ENCODE measurements around the gene DOCK3. TPM values are rescaled to one million over a fixed set of nuclear protein-coding genes. Genes with fewer than 3 reads are reported as not detected.
A peak's percentile ranks its signal among the peaks of the same experiment; 100 is the strongest.

DOCK3 gene
- total and polyA plus RNA-seq, 10 of the 15 experiments (the other 5 are each of a cell fraction or from before 2014, with no cell fraction given), result 0.02 to 0.52 (median 0.04) TPM; not detected in 5

DNA sequence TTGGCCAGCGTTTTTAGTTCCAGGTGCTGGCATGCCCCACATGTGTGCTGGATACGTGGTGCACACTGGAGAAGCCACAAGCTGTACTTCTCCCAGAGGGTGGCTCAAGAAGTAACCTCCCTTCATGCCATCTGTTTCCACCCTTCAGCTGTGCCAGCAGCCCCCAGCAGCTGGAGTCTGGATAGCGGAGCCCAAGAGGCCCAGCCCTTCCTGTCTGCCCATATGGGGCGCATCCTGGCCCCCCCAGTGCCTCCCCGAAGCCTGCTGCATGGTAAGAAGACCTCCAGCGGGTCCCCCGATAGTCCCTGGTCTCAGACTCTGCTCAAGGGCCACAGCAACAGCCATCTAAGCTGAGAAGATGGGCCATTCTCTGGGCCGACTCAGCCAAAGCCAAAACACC, 704.6 kb downstream of the DOCK3 start:
- CTCF ChIA-PET, result no interaction called here
- in situ Hi-C loops (cut with MboI) (loop anchor here (5.0 kb wide), 2 partner anchors 412 to 762 kb away; partner anchors contain the start of gene MAPKAPK3), intact Hi-C loops (cut with micrococcal nuclease; ENCODE audit: unreplicated experiment) (no loop called here)
- H3K79me2 ChIP-seq (ENCODE audit: control insufficient read depth, insufficient read depth, low read length), result peaks cover 13% of the 10 kb centered on the region
- H3K4me1 ChIP-seq (ENCODE audit: control insufficient read depth, insufficient read depth, low read length), result peaks cover 9% of the 10 kb centered on the region
- no peak for ATAC-seq
- TF ChIP-seq CHD1 (IDR thresholded peaks at IDR 0.05; ENCODE audit: low read depth, low read length) (no peak), MYB (IDR thresholded peaks at IDR 0.05; ENCODE audit: borderline replicate concordance, low read depth, low read length) (no peak), MTA2 (IDR thresholded peaks at IDR 0.05; ENCODE audit: low read depth) (no peak), ZSCAN29 (IDR thresholded peaks at IDR 0.05) (no peak), KDM1A (IDR thresholded peaks at IDR 0.05; ENCODE audit: borderline replicate concordance) (no peak), SRF (IDR thresholded peaks at IDR 0.05; ENCODE audit: low read depth in 2 of 2, low read length in 2 of 2) (peak in 1 of 2 experiments; percentile 41; a peak in 1 of 4 replicates)
- POLR2A ChIA-PET, result no interaction called here
- SMC1A ChIA-PET (ENCODE audit: uncharacterized antibody, unreplicated experiment), result no interaction called here
- no peak overlapping the region for H3K9ac ChIP-seq (ENCODE audit: control insufficient read depth, insufficient read depth, low read length)
- H2AFZ ChIP-seq (ENCODE audit: control insufficient read depth, low read depth, low read length), result no peak overlapping the region
- H4K20me1 ChIP-seq (ENCODE audit: control insufficient read depth, insufficient read depth), result no peaks in the 10 kb centered on the region
- H3K27ac ChIP-seq (ENCODE audit: control insufficient read depth, insufficient read depth), result no peak overlapping the region
- no peaks in the 10 kb centered on the region for H3K9me3 ChIP-seq (replicated peaks; ENCODE audit: control insufficient read depth, insufficient read depth, low read length)
- H3K36me3 ChIP-seq (ENCODE audit: control insufficient read depth in 2 of 2, insufficient read depth in 2 of 2, low read length in 1 of 2), result no peaks in the 10 kb centered on the region
- no peak overlapping the region for H3K4me2 ChIP-seq (ENCODE audit: control insufficient read depth, insufficient read depth)
- no peak for FAIRE-seq
- RAD21 ChIA-PET (ENCODE audit: unreplicated experiment), result no interaction called here
- no peak for DNase-seq (ENCODE audit: low read depth, low spot score)
- no TSS peak for BruUV-seq (replicated peaks)
- H3K27me3 ChIP-seq (replicated peaks in 1 of 2; ENCODE audit: control insufficient read depth in 2 of 2, insufficient read depth in 2 of 2, low read length in 1 of 2), result no peaks in the 10 kb centered on the region; a peak in 1 of 4 replicates
- no peak overlapping the region for H3K4me3 ChIP-seq
- WGBS (ENCODE audit: insufficient coverage, insufficient replicate concordance, low lambda C conversion rate, missing lambda C conversion rate), result 27% methylated on average over 8 of the region's 8 CpGs

DNA sequence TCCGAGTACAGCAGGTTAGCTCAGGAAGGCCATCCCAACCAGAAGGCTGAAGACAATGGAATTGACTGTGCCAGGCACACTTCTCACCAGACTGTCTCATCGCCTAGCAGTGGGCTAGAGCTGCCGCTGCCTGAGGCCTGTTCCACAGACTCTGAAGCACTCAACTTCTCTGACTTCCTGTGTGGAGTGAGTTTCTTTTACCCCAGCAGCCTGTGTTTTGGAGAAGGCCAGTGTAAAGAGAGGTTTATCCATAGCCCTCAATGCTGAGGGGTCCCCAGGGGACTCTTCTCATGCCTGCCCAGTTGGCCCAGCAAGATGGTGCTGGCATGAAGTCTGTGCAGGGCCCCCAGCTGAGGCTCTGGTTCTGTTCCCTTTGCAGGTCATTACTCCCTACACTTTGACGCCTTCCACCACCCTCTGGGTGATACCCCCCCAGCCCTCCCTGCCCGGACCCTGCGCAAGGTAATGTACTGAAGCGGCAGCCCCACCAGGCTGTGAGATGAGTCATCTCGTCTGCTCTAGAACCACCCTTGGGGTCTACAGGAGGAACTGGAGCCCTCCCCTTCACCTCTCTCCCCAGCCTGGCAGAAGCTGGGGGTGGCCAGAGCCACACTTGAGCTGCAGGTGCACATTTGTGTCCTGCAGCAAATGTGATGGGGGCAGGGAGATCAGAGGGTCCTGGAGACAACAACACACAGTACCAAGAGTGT, 705.2 kb downstream of the DOCK3 start:
- H3K79me2 ChIP-seq (ENCODE audit: control insufficient read depth, insufficient read depth, low read length), result peaks cover 18% of the 10 kb centered on the region
- no peak overlapping the region for H2AFZ ChIP-seq (ENCODE audit: control insufficient read depth, low read depth, low read length)
- H3K4me1 ChIP-seq (ENCODE audit: control insufficient read depth, insufficient read depth, low read length), result peaks cover 9% of the 10 kb centered on the region
- no peaks in the 10 kb centered on the region for H3K9me3 ChIP-seq (replicated peaks; ENCODE audit: control insufficient read depth, insufficient read depth, low read length)
- 58% methylated on average over 8 of the region's 8 CpGs for WGBS (ENCODE audit: insufficient coverage, insufficient replicate concordance, low lambda C conversion rate, missing lambda C conversion rate)
- ChIA-PET RAD21 (ENCODE audit: unreplicated experiment) (interaction anchor here (0.6 kb wide), 1 partner anchor 408 kb away, joined by 3 read pairs; no protein-coding TSS in a partner anchor), CTCF (no interaction called here), POLR2A (no interaction called here), SMC1A (ENCODE audit: uncharacterized antibody, unreplicated experiment) (no interaction called here)
- FAIRE-seq (no peak), DNase-seq (ENCODE audit: low read depth, low spot score) (no peak), ATAC-seq (no peak)
- in situ Hi-C loops (cut with MboI) (loop anchor here (5.0 to 10.0 kb wide), 3 partner anchors 413 to 1025 kb away; partner anchors contain the start of genes CYB561D2, MAPKAPK3, NPRL2 and TMEM115), intact Hi-C loops (cut with micrococcal nuclease; ENCODE audit: unreplicated experiment) (no loop called here)
- no peaks in the 10 kb centered on the region; a peak in 1 of 4 replicates for H3K27me3 ChIP-seq (replicated peaks in 1 of 2; ENCODE audit: control insufficient read depth in 2 of 2, insufficient read depth in 2 of 2, low read length in 1 of 2)
- H3K4me3 ChIP-seq, result no peak overlapping the region
- no peak overlapping the region for H3K4me2 ChIP-seq (ENCODE audit: control insufficient read depth, insufficient read depth)
- BruUV-seq (replicated peaks), result no TSS peak
- no peak overlapping the region for H3K27ac ChIP-seq (ENCODE audit: control insufficient read depth, insufficient read depth)
- no peaks in the 10 kb centered on the region for H4K20me1 ChIP-seq (ENCODE audit: control insufficient read depth, insufficient read depth)
- no peaks in the 10 kb centered on the region for H3K36me3 ChIP-seq (ENCODE audit: control insufficient read depth in 2 of 2, insufficient read depth in 2 of 2, low read length in 1 of 2)
- no peak overlapping the region for H3K9ac ChIP-seq (ENCODE audit: control insufficient read depth, insufficient read depth, low read length)
- TF ChIP-seq, protein P1, sequence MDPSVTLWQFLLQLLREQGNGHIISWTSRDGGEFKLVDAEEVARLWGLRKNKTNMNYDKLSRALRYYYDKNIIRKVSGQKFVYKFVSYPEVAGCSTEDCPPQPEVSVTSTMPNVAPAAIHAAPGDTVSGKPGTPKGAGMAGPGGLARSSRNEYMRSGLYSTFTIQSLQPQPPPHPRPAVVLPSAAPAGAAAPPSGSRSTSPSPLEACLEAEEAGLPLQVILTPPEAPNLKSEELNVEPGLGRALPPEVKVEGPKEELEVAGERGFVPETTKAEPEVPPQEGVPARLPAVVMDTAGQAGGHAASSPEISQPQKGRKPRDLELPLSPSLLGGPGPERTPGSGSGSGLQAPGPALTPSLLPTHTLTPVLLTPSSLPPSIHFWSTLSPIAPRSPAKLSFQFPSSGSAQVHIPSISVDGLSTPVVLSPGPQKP (IDR thresholded peaks at IDR 0.05; ENCODE audit: low read depth, low read length), result no peak
- no peak for TF ChIP-seq TCF12 (IDR thresholded peaks at IDR 0.05; ENCODE audit: low read depth, low read length)
- no peak for TF ChIP-seq HDAC2 (IDR thresholded peaks at IDR 0.05)
- no peak for TF ChIP-seq MEF2B (IDR thresholded peaks at IDR 0.05; ENCODE audit: partially characterized antibody, poor library complexity, severe bottlenecking)
- TF ChIP-seq CEBPB (IDR thresholded peaks at IDR 0.05; ENCODE audit: borderline replicate concordance in 1 of 2, low read depth in 2 of 2, low read length in 2 of 2), result no peak
- TF ChIP-seq SMARCA5 (IDR thresholded peaks at IDR 0.05), result no peak
- TF ChIP-seq NRF1 (conservative IDR thresholded peaks at IDR 0.05; ENCODE audit: low read depth, low read length), result no peak
- TF ChIP-seq RFX5 (IDR thresholded peaks at IDR 0.05; ENCODE audit: low read depth, low read length), result no peak
- no peak for TF ChIP-seq ZNF217 (IDR thresholded peaks at IDR 0.05)
- TF ChIP-seq IKZF1 (conservative IDR thresholded peaks at IDR 0.05), result no peak
